T follicular helper cell (primary cell): ENCODE data around the gene SYPL1.
"Not testable (repeated sequence)": the region's sequence is repeated elsewhere in the genome, so short reads cannot be mapped to it uniquely, and the experiment has no call there.

ENCODE experiments used
- DNase-seq: peaks from one replicate; pipeline ENCODE4 v3.0.0-alpha.2; 2020; ENCODE audit warnings: low read depth
- total RNA-seq, 2 experiments: gene quantifications; one replicate each; lab custom pipeline; 2026; lab: John Stamatoyannopoulos, UW

Gene SYPL1
- total RNA-seq, result 16.7 to 31.9 reads per million in 2 experiments

DNA sequence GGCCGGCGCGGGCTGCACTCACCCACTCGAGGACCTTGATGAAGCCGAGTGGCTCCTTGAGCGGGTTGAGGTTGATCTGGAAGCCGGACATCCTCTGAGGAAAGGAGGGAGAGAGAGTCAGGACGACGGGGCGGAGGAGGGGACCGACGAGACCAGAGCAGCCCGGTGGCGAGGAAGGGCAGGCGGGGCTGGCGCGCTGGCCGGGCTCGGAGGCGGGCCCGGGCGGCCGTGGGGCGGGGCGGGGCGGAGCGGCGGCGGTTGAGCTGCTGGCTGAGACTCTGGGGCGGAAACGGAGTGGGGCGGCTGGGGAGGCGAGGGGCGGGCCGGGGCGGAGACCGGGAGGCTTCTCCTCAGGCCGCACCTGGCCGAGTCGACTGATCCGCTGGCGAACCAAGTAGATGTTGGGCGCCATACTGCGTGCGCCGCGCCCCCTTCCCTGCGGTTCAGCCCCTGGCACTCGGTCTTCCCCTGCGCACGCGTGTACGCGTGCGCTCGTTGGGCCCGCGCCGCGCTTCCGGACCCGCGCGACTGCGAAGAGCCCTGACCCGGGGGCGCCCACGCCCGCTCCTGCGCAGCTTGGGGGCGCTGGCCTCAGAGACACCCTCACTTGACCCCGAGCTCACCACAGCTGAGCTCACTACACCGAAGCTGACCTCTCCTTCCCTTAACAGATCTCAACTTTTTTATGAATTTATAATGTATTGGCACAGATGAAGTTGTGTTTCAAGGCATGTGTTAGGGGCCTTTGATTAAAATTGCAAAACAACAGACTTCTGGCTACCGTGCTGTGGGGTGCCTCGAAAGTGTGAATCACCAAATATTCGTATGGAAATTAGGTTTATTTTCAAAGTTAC is at the start of gene SYPL1:
SYPL1 (minus strand) TSS at position 195 of the 854 bp plus-strand sequence; CDS start at position 91, 104 bp downstream.
- peak; percentile 92 for DNase-seq

DNA sequence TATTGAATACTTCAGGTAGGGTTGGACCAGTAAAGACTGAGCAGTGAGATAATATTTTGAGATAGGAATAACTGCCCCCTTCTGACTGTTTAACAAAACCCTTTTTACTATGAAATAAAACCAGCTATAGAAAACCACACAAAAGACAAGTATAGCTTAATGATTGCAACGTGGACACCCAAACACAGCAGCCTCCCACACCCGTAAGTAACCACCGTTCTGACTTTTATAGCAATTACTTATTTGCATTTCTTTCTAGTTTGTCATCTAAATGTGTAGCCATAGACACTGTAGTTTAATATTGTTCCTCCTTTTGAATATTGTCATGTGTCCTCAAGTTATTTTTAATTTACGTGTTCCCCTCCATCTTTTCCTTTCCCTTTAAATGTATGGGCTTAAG is 42.9 kb upstream of the SYPL1 start:
- no peak for DNase-seq

DNA sequence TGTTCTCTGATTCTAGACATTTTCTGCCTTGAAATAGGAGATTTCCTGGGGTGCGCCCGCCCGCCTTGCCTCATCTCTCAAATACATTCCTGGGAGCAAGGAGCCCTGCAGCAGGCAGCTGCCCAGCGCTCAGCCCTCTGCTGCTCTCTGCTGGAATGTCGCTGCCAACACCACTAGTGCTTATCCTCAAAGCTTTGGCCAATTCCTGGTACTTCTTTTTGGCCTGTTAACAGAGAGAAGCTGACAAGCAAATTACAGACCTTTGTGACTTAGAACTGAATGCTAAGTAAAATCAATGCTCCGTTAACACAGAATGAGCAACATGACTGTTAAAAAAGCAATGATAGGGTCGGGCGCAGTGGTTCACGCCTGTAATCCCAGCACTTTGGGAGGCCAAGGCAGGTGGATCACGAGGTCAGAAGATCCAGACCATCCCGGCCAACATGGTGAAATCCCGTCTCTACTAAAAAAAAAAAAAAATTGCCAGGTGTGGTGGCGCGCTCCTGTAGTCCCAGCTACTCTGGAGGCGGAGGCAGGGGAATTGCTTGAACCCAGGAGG is 41.9 kb upstream of the SYPL1 start:
- DNase-seq, result peak; percentile 63

DNA sequence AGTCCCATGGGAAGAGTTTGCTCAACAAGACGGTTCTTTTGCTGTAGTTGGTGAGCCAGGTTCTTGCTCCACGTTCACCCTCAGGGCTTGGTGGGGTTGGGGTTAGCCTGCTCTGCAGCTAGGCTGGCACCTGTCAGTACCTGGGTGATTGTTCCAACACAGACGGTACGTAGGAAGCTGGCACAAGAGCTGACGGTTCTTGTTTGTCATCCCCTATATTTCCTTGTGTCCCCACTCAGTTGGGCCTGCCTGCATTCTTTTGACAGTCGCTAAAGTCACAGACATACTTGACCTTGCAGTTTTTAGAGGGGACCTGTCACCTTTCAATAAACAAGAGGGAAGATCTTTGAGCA is 40.2 kb upstream of the SYPL1 start:
- no peak for DNase-seq

DNA sequence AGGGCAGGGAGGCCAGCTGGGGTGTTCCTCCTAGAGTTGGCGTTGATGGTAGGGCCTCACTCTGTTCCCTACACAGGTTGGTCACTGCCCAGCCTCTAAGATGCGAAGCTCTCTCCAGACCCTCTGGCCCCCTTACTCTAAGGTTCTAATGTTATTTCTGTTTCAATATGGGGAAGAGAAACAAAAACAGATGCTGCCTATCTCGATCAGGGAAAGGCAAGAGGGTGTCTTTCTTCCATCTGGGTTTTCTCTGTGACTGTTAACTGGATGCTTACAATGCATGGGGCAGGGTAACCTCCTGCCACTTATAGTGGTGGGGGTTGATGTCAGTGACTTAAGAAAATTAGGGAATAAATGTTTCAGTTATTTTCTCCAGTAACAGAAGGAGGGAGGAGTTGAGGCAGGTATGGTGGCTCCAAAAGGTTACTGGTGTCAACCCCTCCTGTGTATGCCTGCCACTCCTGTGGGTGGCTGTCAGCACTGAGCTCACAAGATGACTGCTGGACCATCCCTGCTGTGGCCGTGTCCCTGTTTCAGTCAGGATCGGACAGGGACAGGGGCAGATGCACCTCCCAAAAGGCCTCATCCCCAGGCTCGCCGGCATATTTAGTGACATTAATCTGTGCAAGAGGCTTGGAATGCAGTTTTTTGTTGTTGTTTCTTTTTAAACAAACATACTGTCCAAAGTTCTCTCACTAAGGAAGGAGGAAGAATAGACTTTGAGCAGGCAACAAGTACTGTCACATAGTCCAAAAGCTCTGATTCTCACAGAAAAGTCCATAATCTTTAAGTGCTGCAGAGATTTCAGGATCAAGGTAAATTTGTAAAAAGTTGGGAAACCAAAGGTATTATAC is 39.6 kb upstream of the SYPL1 start:
- no peak for DNase-seq

DNA sequence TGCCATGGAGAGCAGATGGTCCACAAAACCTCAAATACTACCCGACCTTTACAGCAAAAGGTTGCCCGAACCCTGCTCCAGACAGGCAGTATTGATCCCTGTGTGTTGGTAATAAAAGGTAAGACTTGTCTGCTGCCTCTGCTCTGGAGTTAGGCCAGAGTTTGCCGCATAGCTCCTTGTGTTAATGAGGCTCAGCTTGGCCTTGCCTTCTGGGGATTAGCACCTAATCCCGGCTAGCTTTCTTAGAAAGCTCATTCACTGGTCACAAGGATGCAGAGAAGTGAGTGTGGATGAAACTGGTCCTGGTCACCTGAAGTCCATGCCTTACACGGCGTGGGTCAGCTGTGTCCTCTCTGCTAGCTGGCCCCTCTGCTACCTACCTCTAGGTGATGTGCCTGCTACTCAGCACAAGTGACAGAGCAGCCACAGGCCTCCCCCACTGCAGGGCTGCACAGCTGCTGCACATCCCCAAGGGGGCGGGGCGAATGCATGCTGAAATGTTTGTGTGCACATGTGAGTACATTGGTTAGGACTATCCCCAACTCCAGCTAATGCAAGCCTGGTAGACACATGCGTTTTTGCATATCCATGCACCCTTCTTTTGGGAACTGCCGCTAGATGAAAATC is 31.7 kb upstream of the SYPL1 start:
- DNase-seq, result no peak

DNA sequence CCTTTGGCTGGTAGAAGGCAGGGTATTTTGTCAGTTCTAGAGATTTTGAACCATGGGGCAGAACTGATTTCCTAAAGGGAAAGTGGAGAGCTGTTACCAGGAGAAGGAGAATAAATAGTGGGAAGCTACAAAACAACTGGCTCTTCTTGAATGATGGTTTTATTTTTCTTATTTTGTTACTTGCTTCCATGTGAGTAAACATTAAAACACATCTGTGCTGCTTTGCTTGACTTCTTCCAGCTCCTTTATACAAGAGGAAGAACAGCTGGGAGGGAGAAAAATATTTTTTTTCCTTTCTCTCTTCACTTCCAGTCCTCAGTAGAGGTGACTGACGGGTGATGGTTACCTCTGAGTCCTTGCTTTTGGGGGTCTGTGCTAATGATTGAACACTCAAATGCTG is 30.0 kb upstream of the SYPL1 start:
- no peak for DNase-seq

DNA sequence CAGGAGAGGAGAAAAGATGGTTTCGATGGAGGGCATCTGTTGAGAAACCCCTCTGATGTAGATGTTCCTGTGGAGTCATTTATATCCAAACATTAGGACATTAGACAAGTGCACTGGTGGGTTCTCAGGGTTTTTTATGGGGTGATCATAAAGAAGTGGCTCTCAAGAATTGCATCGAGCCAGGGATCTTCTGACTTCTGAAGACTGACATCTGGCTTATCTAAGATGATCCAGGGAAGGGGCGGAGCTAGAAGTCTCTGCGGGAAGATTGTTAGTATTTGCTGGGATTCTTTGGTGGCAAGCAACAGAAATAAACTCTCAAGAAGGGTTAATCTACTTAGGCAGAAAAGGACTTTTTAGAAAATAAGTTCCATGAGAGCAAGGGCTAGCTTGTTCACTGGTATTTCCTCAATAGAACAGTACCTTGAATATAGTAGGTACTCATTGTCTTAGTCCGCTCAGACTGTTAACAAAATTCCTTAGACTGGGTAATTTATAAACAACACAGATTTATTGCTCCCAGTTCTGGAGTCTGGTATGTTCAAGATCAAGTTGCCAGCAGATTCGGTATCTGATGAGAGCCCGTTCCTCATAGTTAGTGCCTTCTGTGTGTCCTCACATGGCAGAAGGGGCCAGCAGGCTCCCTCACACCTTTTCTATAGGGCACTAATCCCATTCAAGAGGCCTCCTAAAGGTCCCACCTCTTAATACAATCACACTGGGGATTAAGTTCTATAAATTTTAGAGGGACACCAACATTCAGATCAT is 28.5 kb upstream of the SYPL1 start:
- DNase-seq, result no peak

DNA sequence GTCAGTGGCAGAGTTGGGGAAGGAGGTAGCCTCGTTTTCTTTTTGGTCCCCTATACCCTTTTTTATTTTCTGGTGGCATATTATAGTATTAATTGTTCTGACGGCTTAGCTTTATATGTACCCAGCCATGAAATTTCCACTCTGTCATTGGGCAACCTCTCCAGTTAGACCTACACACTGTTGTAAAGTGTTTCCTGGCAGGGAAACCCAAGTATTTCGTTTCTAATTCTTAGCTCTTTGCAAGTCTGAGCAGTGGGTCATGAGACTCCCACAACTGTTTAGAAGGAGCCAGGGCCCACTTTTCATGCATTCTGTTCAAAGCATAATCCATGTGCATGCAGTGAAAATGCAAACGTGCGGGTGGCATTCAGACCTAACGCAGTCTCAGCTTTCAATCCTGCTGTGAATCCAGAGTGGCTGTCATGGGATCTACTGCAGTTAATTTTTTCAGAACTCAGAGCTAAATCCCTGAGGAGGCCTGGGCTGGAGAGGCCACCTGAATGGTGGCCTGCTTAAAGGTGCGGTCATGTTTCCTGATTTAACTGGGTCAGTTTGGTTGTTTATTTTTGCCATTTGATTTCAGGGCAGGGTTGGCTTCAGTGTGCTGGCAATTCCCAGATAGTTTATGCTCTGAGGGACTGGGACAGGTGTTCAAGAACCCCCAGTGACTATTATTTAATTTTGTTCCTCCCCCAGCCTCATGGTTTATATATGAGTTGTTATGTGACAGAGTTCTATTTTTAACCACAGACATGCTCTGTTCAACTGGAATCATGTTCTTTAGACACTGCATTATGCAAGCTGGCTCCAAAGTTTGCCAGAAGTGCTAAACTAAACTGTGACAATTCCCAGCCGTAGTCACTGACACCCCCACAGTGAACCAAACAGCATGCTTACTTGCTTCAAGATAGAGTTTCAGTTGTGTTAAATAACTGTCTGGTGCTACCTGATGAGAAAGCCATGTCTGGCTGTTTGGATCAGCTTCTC is 27.4 kb upstream of the SYPL1 start:
- no peak for DNase-seq

DNA sequence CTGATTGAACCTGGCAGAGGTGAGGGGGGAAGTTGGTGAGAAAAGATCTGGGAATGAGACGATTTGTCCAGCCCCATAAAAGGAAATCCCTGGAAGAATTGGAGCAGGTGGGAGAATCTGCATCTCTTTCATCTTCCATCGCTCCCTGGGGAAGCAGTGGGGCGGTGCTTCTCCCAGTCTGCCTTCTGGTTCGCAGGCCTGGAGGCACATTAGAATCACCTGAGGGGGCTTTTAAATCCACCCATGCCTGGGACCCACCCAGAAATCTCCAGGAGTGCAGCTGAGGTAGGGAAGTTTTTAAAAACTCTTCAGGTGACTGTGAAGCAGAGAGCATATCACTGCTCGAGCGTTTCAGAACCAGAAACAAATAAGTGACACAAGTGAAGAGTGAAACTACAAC is 26.7 kb upstream of the SYPL1 start:
- DNase-seq, result no peak

DNA sequence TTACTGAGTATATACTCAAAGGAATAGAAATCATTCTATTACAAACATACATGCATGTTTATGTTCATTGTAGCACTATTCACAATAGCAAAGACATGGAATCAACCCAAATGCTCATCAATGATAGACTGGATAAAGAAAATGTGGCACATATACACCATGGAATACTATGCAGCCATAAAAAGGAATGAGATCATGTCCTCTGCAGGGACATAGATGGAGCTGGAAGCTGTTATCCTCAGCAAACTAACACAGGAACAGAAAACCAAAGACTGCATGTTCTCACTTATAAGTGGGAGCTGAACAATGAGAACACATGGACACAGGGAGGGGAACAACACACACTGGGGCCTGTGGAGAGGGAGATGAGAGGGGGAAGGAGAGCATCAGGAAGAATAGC is 26.1 kb upstream of the SYPL1 start:
- DNase-seq, result not testable (repeated sequence)

DNA sequence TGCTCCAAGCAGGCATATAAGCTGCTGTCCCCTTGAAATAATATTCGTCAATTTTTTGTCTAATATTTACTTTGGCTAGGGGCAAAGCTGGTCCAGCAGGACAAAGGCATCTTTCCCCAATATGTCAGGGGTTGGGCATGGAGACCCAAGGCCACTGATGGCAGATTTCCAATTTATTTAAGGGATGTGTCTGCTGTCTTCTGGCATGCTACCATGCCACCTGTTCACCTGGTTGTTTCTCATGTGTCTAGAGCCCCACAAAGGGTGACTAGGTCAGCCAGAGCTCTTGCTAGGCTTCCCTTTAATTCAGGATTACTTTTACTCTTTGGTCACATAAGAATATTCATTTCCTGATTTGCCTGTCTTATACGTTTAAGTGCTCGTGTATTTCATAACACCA is 22.1 kb upstream of the SYPL1 start:
- no peak for DNase-seq

DNA sequence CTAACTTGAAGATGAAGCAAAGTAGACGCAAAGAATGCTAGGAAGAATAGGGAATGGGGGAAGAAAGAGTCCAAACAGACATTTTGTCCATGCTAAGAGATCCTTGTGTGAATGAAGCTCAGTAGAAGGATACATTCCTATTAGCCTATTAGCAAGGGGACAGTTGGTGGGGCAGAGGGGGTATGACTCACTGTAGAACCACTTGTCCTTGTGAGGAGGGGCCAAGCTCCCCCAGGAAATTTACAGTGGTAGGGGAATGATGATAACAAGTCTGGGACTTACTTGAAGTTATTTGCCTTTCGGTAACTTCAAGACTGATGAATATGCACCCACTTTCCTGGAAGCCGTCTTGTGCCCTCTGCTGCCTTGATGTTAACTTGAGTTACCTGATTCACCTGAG is 17.2 kb upstream of the SYPL1 start:
- DNase-seq, result no peak

DNA sequence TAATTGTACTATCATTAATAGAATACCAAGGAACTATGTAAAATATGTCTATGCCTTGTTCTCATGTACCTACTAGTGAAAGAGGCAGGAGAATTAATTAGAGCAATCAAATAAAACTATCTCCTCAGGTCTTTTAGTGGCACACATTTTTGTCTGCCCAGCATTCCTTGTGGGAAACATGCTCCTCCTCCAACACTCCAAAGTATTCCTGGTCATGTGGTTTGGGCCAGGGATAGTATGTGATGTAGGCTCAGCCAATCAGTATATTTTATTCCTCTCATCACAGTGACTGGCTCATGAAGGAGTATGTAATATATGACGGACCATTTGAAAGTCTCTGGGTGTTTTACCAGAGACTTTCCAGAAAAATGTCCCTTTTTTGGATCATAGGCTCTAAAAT is 16.7 kb upstream of the SYPL1 start:
- no peak for DNase-seq

DNA sequence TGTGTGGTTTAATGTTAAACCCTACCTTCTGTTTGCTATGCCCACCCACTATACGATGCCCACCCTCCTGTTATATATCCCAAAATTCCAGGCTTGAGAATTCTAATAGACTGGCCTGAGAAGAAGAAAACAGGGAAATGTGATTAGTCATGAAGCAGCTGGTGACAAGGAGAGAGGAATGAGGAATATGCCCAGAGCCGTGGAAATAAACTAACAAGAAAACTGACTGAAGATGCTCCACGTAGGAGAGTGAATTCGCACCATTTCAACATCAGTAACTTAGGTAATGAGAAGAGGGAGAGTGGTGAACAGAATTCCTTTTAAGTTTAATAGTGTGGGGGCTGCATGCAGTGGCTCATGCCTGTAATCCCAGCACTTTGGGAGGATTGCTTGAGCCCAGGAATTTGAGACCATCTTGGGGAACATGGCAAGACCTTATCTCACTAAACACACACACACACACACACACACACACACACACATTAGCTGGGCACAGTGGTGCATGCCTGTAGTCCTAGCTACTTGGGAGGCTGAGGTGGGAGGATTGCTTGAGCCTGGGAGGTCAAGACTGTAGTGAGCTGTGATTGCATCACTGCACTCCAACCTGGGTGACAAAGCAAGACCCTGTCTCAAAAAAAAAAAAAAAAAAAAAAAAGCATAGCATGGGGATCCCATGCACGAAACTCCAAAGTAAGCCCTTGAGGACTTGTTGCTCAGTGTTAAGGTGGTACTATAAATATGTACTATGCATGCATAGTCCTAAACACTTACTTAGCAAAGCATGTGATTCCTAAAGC is 16.1 kb upstream of the SYPL1 start:
- DNase-seq, result no peak

DNA sequence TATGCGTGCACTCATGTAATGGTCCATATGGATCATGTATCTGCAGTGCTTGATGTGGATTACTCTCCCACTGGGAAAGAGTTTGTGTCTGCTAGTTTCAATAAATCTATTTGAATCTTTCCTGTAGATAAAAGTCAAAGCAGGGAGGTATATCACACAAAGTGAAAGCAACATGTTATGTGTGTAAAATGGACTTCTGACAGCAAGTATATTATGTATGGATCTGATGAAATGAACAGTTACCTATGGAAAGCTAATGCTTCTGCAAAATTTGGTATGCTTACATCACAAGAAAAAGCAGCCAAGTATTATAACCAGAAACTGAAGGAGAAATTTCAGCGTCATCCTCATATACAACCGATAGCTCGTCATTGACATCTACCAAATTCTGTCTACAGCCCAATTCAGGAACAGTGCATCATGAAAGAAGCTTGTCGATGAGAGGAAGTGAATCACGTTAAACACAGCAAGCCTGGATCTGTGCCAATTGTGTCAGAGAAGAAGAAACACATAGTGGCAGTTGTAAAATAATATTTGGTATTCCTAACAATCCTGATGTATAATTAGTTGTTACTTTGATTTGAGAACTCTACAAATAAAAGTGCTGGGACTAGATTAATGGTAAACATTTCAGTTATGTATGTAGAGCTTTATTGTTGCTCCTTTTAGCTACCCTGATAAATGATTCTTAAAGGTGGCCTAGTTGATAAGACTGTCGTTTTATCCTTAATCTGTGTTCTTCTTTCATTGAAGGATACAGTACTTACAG is 14.2 kb upstream of the SYPL1 start:
- DNase-seq, result peak; percentile 27

DNA sequence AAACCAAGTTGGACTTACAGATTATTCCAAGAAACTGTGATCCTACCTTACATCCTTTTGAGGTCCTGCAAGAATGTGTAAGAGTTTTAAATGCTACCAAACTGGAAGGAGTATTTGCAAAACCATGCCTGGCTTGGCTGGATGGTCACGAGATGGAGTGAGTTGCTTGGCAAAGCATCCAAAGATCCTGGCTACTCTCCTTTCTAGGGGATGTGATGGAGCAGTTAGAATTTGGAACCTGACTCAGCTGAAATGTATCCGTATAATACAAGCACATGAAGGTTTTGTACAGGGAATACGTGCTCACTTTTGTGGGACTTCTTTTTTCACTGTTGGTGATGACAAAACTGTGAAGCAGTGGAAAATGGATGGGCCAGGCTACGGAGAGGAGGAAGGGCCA is 13.3 kb upstream of the SYPL1 start:
- no peak for DNase-seq

DNA sequence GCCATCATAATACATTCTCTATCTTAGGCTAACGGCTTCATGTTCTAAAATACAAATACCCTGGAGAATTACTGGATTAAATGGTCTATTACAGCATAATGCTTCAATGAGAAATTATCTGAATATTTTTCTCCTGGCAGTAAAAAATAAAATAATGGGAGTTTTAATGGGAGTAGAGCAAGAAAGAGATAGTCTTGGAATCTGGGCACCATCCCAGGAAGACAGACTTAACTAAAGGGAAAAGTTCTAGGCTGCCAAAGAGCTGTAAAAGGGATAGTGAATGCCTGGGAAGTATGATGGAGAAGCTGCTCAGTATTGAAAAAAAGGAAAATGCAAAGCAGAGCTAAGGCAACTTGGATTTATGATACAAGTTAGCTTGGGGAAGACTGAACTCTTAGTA is 12.1 kb upstream of the SYPL1 start:
- no peak for DNase-seq

DNA sequence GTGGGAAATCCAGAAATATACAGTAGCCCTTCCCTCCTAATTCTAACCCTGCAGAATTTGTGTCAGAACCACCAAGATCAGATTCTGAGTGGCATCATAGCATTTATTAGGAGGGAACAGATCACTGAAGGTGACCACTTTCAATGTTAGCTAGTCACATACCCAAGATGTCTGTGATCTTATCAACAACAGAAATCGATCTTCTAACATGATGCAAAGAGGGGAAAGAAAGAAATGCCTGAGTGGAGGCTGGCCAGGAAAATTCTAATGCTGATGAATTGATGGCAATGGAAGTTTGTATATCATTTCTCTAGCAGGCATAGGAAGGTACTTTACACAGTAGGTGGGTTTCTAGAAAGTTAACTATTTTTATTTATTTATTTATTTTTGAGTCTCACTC is 10.6 kb upstream of the SYPL1 start:
- DNase-seq, result no peak
